HEK293 (cell line): Measurements from ENCODE around the gene CFAP44.

Source experiments
- CTCF ChIA-PET: fragments of 350-600 bp; formaldehyde crosslinking; extraction: SDS; loops from one replicate; lab custom pipeline; 2021; ENCODE audit warnings: antibody characterized with exemption; lab: Yijun Ruan, JAX
- POLR2A ChIA-PET: fragments of 300-600 bp; formaldehyde crosslinking; extraction: SDS; loops from one replicate; lab custom pipeline; 2020; ENCODE audit warnings: antibody characterized with exemption, inconsistent platforms; lab: Yijun Ruan, JAX
- H3K27ac ChIP-seq: fragments of 200-500 bp; sonication (Bioruptor generic); 2 replicates; pipeline ENCODE4 v1.5.1; 2014; ENCODE audit warnings: low read depth, low read length, control low read depth, inconsistent platforms; ENCODE audit errors: extremely low read depth
- H3K36me3 ChIP-seq, 2 experiments: fragments of 200-500 bp in 1 of 2; sonication (Bioruptor generic) in 1 of 2; 1 replicate in 1 of 2; 2 replicates in 1 of 2; pipeline ENCODE4 v1.5.1; 2014 to 2017; ENCODE audit warnings: inconsistent platforms in 2 of 2, low read length in 2 of 2; ENCODE audit not compliant: control insufficient read depth in 2 of 2, insufficient read depth in 1 of 2
- H3K4me1 ChIP-seq: fragments of 200-500 bp; sonication (Bioruptor generic); 2 replicates; pipeline ENCODE4 v1.5.1; 2014; ENCODE audit warnings: mild to moderate bottlenecking, low read length, inconsistent platforms; ENCODE audit not compliant: control insufficient read depth, insufficient read depth
- H3K4me3 ChIP-seq: 2 replicates; pipeline ENCODE4 v1.5.1; 2011; ENCODE audit warnings: low read depth, mild to moderate bottlenecking, control low read depth, low read length, moderate library complexity
- H3K9me3 ChIP-seq: fragments of 200-500 bp; sonication (Bioruptor generic); 2 replicates; pipeline ENCODE4 v1.5.1; 2014; ENCODE audit warnings: low read depth, low read length, inconsistent platforms; ENCODE audit not compliant: control insufficient read depth, insufficient read depth
- KLF10 ChIP-seq: fragments of 450-650 bp; IDR thresholded peaks from 2 replicates; pipeline ENCODE4 v1.5.1; 2018; ENCODE audit warnings: missing biosample characterization, mild to moderate bottlenecking, missing genetic modification characterization
- KLF16 ChIP-seq: fragments of 450-650 bp; formaldehyde crosslinking; IDR thresholded peaks from 2 replicates; pipeline ENCODE4 v1.5.1; 2017; ENCODE audit warnings: missing biosample characterization, missing genetic modification characterization
- PRDM1 ChIP-seq: fragments of 450-650 bp; formaldehyde crosslinking; IDR thresholded peaks from 2 replicates; pipeline ENCODE4; 2016; ENCODE audit warnings: missing biosample characterization, missing genetic modification characterization
- ZEB2 ChIP-seq: fragments of 450-650 bp; formaldehyde crosslinking; IDR thresholded peaks from 2 replicates; pipeline ENCODE4 v1.5.1; 2016; ENCODE audit warnings: missing biosample characterization, missing genetic modification characterization
- ZFP37 ChIP-seq: fragments of 450-650 bp; formaldehyde crosslinking; IDR thresholded peaks from 2 replicates; pipeline ENCODE4 v1.5.1; 2016; ENCODE audit warnings: missing biosample characterization, missing genetic modification characterization
- ZNF214 ChIP-seq: fragments of 450-650 bp; formaldehyde crosslinking; IDR thresholded peaks from 2 replicates; pipeline ENCODE4 v1.5.1; 2017; ENCODE audit warnings: missing biosample characterization, mild to moderate bottlenecking, missing genetic modification characterization, borderline replicate concordance
- ZNF223 ChIP-seq: fragments of 450-650 bp; formaldehyde crosslinking; IDR thresholded peaks from 2 replicates; pipeline ENCODE4 v1.5.1; 2016; ENCODE audit warnings: missing biosample characterization, missing genetic modification characterization
- ZNF302 ChIP-seq: fragments of 450-650 bp; formaldehyde crosslinking; IDR thresholded peaks from 2 replicates; pipeline ENCODE4 v1.5.1; 2016; ENCODE audit warnings: missing biosample characterization, missing genetic modification characterization, low read depth
- ZNF37A ChIP-seq: fragments of 450-650 bp; IDR thresholded peaks from 2 replicates; pipeline ENCODE4 v1.5.1; 2018; ENCODE audit warnings: missing biosample characterization, missing genetic modification characterization
- ZNF391 ChIP-seq: fragments of 450-650 bp; formaldehyde crosslinking; IDR thresholded peaks from 2 replicates; pipeline ENCODE4 v1.5.1; 2016; ENCODE audit warnings: low read depth, missing biosample characterization, missing genetic modification characterization, borderline replicate concordance
- ZNF398 ChIP-seq: fragments of 450-650 bp; formaldehyde crosslinking; IDR thresholded peaks from 2 replicates; pipeline ENCODE4 v1.5.1; 2017; ENCODE audit warnings: missing biosample characterization, missing genetic modification characterization
- ZNF529 ChIP-seq: fragments of 450-650 bp; formaldehyde crosslinking; IDR thresholded peaks from 2 replicates; pipeline ENCODE4 v1.5.1; 2017; ENCODE audit warnings: missing genetic modification characterization, missing biosample characterization; ENCODE audit not compliant: insufficient replicate concordance
- ZNF530 ChIP-seq: fragments of 450-650 bp; formaldehyde crosslinking; IDR thresholded peaks from 2 replicates; pipeline ENCODE4 v1.5.1; 2016; ENCODE audit warnings: low read depth, missing biosample characterization, missing genetic modification characterization
- ZNF548 ChIP-seq: fragments of 450-650 bp; formaldehyde crosslinking; IDR thresholded peaks from 2 replicates; pipeline ENCODE4 v1.5.1; 2016; ENCODE audit warnings: missing biosample characterization, missing genetic modification characterization
- ZNF561 ChIP-seq: fragments of 450-650 bp; IDR thresholded peaks from 2 replicates; pipeline ENCODE4 v1.5.1; 2018; ENCODE audit warnings: missing biosample characterization, missing genetic modification characterization, borderline replicate concordance
- ZNF585B ChIP-seq: fragments of 450-650 bp; formaldehyde crosslinking; IDR thresholded peaks from 2 replicates; pipeline ENCODE4 v1.5.1; 2016; ENCODE audit warnings: missing biosample characterization, missing genetic modification characterization
- ZNF670 ChIP-seq: fragments of 450-650 bp; formaldehyde crosslinking; IDR thresholded peaks from 2 replicates; pipeline ENCODE4 v1.5.1; 2016; ENCODE audit warnings: missing biosample characterization, missing genetic modification characterization, low read depth
- ZNF76 ChIP-seq: fragments of 450-650 bp; formaldehyde crosslinking; IDR thresholded peaks from 2 replicates; pipeline ENCODE4; 2016; ENCODE audit warnings: low read depth, missing biosample characterization, missing genetic modification characterization, borderline replicate concordance
- ZNF837 ChIP-seq: fragments of 450-650 bp; formaldehyde crosslinking; IDR thresholded peaks from 2 replicates; pipeline ENCODE4 v1.5.1; 2016; ENCODE audit warnings: missing biosample characterization, missing genetic modification characterization
- ZSCAN23 ChIP-seq: fragments of 450-650 bp; formaldehyde crosslinking; IDR thresholded peaks from 2 replicates; pipeline ENCODE4 v1.5.1; 2016; ENCODE audit warnings: missing biosample characterization, missing genetic modification characterization
- TF ChIP-seq, protein P1 (sequence below): fragments of 450-650 bp; formaldehyde crosslinking; conservative IDR thresholded peaks from 2 replicates; pipeline ENCODE4 v1.5.1; 2016; ENCODE audit warnings: low read depth, missing biosample characterization, missing genetic modification characterization
- TF ChIP-seq, protein P2 (sequence below): fragments of 450-650 bp; formaldehyde crosslinking; IDR thresholded peaks from 2 replicates; pipeline ENCODE4 v1.5.1; 2016; ENCODE audit warnings: missing biosample characterization, missing genetic modification characterization
- TF ChIP-seq, protein P3 (sequence below): fragments of 450-650 bp; formaldehyde crosslinking; IDR thresholded peaks from 2 replicates; pipeline ENCODE4 v1.5.1; 2017; ENCODE audit warnings: missing biosample characterization, missing genetic modification characterization
- TF ChIP-seq, protein P4 (sequence below): fragments of 450-650 bp; formaldehyde crosslinking; IDR thresholded peaks from 2 replicates; pipeline ENCODE4 v1.5.1; 2017; ENCODE audit warnings: missing biosample characterization, missing genetic modification characterization

The CFAP44 gene

GRCh38 chr3:113454057-113454456, 12.8 kb upstream of the CFAP44 start:
- POLR2A ChIA-PET = no interaction called here
- Histone ChIP-seq H3K4me1 (no peaks in the 10 kb centered on the region), H3K4me3 (no peak overlapping the region), H3K27ac (no peak overlapping the region), H3K9me3 (no peaks in the 10 kb centered on the region), H3K36me3 (peaks cover 0 to 37% of the 10 kb centered on the region in 2 experiments; a peak in 2 of 3 replicates)
- CTCF ChIA-PET = no interaction called here
- TF ChIP-seq ZEB2 (no peak), KLF10 (tag by site-specific recombination) (no peak), ZNF37A (tag by site-specific recombination) (no peak), ZNF548 (no peak), ZNF223 (tag by site-specific recombination) (no peak), ZNF561 (tag by site-specific recombination) (no peak), ZNF837 (no peak), ZNF585B (tag by site-specific recombination) (no peak), ZNF398 (tag by site-specific recombination) (no peak), KLF16 (tag by site-specific recombination) (no peak), ZSCAN23 (no peak), ZNF391 (no peak), ZNF529 (no peak), ZNF76 (tag by site-specific recombination) (no peak), ZNF530 (tag by site-specific recombination) (no peak), ZFP37 (no peak), ZNF302 (tag by site-specific recombination) (no peak)
- TF ChIP-seq, protein P1, sequence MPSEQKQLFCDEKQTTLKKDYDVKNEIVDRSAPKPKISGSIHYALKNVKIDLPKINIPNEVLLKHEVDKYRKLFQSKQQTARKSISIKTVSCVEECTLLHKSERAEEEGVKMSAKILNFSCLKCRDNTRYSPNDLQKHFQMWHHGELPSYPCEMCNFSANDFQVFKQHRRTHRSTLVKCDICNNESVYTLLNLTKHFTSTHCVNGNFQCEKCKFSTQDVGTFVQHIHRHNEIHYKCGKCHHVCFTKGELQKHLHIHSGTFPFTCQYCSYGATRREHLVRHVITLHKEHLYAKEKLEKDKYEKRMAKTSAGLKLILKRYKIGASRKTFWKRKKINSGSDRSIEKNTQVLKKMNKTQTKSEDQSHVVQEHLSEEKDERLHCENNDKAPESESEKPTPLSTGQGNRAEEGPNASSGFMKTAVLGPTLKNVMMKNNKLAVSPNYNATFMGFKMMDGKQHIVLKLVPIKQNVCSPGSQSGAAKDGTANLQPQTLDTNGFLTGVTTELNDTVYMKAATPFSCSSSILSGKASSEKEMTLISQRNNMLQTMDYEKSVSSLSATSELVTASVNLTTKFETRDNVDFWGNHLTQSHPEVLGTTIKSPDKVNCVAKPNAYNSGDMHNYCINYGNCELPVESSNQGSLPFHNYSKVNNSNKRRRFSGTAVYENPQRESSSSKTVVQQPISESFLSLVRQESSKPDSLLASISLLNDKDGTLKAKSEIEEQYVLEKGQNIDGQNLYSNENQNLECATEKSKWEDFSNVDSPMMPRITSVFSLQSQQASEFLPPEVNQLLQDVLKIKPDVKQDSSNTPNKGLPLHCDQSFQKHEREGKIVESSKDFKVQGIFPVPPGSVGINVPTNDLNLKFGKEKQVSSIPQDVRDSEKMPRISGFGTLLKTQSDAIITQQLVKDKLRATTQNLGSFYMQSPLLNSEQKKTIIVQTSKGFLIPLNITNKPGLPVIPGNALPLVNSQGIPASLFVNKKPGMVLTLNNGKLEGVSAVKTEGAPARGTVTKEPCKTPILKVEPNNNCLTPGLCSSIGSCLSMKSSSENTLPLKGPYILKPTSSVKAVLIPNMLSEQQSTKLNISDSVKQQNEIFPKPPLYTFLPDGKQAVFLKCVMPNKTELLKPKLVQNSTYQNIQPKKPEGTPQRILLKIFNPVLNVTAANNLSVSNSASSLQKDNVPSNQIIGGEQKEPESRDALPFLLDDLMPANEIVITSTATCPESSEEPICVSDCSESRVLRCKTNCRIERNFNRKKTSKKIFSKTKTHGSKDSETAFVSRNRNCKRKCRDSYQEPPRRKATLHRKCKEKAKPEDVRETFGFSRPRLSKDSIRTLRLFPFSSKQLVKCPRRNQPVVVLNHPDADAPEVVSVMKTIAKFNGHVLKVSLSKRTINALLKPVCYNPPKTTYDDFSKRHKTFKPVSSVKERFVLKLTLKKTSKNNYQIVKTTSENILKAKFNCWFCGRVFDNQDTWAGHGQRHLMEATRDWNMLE (tag by site-specific recombination) = no peak
- TF ChIP-seq, protein P2, sequence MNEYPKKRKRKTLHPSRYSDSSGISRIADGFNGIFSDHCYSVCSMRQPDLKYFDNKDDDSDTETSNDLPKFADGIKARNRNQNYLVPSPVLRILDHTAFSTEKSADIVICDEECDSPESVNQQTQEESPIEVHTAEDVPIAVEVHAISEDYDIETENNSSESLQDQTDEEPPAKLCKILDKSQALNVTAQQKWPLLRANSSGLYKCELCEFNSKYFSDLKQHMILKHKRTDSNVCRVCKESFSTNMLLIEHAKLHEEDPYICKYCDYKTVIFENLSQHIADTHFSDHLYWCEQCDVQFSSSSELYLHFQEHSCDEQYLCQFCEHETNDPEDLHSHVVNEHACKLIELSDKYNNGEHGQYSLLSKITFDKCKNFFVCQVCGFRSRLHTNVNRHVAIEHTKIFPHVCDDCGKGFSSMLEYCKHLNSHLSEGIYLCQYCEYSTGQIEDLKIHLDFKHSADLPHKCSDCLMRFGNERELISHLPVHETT (tag by site-specific recombination) = no peak

GRCh38 chr3:113450911-113451310, 9.6 kb upstream of the CFAP44 start:
- ChIA-PET CTCF (no interaction called here), POLR2A (no interaction called here)
- TF ChIP-seq, protein P3, sequence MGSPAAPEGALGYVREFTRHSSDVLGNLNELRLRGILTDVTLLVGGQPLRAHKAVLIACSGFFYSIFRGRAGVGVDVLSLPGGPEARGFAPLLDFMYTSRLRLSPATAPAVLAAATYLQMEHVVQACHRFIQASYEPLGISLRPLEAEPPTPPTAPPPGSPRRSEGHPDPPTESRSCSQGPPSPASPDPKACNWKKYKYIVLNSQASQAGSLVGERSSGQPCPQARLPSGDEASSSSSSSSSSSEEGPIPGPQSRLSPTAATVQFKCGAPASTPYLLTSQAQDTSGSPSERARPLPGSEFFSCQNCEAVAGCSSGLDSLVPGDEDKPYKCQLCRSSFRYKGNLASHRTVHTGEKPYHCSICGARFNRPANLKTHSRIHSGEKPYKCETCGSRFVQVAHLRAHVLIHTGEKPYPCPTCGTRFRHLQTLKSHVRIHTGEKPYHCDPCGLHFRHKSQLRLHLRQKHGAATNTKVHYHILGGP = no peak
- TF ChIP-seq ZNF214 (tag by site-specific recombination) = no peak
- TF ChIP-seq, protein P4, sequence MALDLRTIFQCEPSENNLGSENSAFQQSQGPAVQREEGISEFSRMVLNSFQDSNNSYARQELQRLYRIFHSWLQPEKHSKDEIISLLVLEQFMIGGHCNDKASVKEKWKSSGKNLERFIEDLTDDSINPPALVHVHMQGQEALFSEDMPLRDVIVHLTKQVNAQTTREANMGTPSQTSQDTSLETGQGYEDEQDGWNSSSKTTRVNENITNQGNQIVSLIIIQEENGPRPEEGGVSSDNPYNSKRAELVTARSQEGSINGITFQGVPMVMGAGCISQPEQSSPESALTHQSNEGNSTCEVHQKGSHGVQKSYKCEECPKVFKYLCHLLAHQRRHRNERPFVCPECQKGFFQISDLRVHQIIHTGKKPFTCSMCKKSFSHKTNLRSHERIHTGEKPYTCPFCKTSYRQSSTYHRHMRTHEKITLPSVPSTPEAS (tag by site-specific recombination) = no peak
- no peak for TF ChIP-seq ZNF670 (tag by site-specific recombination)
- no peak for TF ChIP-seq PRDM1 (tag by site-specific recombination)
- Histone ChIP-seq H3K4me1 (no peaks in the 10 kb centered on the region), H3K36me3 (peaks cover 0 to 42% of the 10 kb centered on the region in 2 experiments; a peak in 2 of 3 replicates), H3K9me3 (no peaks in the 10 kb centered on the region), H3K4me3 (no peak overlapping the region), H3K27ac (no peak overlapping the region)
